HG02798 (cell line): ENCODE results near the gene MRPL17.

Experiments used
- ATAC-seq: cut with Tn5 transposase; IDR thresholded peaks from one replicate; pipeline ENCODE4 v1.9.1; 2021; ENCODE audit warnings: mild to moderate bottlenecking; ENCODE audit not compliant: unreplicated experiment, poor library complexity

Gene MRPL17

DNA sequence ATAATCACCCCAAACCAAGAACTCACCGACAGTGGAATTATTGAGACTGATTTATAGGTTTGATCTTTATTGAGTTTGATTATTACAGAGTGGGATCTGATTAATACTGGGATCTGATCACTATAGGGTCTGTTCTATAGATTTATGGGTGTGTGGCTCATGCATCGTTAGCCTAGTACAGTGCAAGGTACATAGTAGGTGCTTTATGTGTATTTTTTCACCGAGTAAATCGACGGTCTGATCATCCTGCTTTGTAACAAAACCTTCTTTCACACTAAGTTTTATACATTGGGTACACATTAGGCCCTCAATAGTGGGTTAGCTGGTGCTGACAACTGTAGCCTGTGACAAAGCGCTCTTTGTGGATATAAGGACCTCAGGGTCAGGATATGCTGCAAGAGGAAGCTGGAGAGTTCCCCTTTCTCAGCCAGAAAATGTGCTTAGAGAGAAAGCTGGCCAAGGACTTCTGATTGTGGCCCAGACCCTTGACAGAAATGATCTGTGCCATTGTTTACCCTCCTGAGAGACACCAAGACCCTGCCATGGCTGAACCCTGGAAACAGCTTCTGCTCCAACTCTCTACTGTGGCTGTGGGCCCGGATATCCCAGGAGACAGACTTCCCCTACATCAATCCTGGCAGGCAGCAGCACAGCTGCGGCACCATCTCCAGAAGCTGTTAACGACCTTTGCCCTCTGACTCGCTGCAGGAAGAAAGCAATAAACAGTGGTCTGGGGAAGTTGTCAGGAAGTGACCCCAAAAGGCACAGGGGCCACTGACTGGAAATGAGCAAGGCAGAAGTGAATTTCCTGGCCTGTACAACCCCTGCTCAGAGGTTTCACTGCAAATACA is 47.8 kb downstream of the MRPL17 start:
- ATAC-seq = no peak

- no peak for ATAC-seq
Observed at GRCh38 chr11:6634534-6634933, 48.6 kb downstream of the MRPL17 start.

DNA sequence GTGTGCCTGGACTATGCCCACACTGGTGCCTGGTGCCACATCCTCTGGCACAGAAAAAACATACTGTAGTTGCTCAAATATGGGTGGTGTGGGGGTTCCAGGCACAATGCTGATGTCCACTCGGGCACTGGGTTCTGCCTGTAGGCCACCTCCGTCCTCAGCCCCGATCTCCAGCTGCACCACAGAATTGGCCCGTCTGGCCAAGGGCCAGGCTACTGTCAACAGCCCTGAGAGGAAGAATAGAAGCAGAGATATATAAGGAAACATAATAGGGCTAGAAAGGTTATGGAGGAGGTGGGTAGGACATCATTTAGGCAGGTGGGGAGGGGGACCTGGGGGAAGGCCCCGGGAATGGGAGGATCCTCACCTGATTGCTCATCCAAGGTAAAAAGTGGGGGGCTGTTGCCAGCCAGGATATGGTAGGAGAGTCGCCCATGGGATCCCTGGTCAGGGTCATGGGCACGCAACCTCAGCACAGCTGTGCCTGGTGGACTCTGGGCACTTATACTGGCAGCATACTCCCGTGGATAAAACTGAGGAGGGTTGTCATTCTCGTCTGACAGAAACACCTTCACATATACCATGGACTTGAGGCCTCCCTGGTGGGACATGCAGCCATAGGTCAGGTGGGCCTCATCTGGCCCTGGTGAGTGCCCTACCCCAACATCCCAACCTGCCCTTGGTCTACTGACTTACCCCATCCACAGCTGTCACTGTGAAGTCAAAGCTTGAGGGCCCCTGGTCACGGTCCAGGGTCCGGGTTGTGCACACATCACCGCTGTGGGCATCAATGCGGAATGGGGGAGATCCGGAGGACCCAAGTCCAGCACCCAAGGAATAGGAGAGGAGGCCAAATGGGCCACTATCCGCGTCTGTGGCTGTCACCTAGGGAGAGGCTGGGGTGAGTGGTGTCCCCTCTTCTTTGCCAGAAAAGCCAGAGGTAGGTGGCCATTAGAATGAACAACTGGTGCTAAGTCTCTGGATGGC is 49.4 kb downstream of the MRPL17 start:
- ATAC-seq = no peak

DNA sequence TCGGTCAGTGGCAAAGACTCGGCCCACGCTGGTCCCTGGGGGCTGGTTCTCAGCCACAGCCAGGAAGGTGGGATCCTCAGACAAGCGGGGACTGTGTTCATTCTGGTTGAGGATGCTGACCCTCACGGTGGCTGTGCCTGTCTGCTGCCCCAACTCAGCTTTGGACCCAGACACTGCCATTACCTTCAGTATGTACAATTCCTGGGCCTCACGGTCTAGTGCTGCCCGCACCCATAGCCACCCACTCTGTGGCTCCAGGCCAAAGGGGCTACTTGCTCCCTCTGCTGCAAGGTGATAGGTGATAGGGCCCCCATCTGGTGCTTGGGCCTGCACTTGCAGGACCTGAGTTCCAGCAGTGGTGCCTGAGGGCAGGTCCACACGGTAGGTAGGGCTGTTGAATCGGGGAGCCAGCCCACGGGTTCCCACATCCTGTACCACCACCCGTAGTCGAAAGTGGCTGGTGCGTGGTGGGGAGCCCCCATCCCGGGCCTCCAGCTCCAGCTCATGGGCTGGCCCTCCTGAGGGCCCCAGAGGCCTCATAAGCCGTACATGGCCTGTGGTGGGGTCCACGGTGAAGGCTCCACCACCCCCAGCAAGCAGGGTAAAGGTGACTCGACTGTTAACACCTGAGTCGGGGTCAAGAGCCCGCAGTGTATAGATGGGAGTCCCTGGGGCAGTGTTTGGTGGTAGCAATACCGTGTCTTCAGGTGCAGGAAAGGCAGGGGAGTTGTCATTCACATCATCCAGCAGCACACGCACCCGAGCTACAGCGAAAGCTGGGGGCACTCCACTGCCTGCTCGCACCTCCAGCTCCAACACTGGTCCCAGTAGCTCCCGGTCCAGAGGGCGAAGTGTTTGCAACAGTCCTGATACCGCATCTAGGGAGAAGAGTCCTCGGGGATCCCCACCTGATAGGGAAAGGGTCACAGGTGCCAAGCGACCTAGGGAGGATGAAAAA is 50.7 kb downstream of the MRPL17 start:
- no peak for ATAC-seq

- no peak for ATAC-seq
Observed at GRCh38 chr11:6631361-6631890, 51.7 kb downstream of the MRPL17 start.

DNA sequence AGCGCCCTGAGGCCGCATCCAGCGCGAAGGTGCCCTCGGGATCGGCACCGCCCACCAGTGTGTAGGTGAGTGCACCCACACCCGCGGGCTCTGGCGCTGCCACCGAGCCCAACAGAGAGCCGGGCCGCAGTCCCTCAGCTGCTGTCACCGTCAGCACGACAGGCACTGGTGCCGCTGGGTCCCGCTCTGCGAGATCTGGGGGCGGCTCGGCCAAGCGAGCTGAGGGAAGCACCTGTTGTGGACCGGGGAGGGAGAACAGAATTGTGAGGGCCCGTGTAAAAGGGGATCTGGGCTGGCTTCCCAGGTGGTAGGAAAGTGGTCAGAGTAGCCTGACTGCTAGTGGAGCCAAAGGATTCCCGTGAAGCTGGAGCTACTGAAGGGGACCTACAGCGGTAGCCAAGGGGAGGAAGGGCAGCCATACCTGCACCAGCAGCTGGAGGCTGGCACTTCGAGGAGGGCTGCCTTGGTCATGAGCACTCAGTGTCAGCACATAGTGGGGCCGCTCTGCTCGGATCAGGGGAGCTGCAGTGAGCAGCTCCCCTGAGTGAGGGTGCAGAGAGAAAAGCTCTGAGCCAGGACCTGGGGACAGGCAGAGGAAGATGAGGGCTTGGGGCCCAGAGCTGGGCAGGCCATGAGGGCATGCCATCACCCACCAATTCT is 52.4 kb downstream of the MRPL17 start:
- no peak for ATAC-seq
